Superior temporal gyrus (tissue), 1 donor: Measurements from ENCODE around the gene OR9Q1.
A peak's percentile ranks its signal among the peaks of the same experiment; 100 is the strongest.
"Not testable (repeated sequence)": the region's sequence is repeated elsewhere in the genome, so short reads cannot be mapped to it uniquely, and the experiment has no call there.

ENCODE experiments used
- DNase-seq: peaks from one replicate; pipeline ENCODE4 v3.0.0-alpha.2; 2016; ENCODE audit errors: extremely low spot score

OR9Q1 gene

DNA sequence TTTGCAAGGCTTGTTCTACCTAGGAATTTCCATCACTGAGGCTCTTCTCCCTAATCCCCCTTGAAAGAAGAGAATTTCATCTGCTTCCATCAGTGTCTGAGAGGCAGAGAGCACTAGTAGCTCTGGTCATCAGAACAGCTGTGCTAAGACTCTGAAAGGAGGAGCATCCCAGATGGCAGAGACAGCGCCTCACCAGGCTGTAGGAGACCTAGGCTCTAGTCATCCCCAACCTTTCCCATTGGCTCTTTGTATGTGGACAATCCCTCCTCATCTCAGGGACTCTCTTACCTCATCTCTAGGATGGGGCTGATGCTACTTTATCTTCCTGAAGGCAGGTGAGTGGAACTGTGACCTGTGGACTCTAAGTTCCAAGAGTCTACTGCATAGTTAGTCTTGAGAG lies 110.5 kb downstream of the OR9Q1 start:
- no peak for DNase-seq

DNA sequence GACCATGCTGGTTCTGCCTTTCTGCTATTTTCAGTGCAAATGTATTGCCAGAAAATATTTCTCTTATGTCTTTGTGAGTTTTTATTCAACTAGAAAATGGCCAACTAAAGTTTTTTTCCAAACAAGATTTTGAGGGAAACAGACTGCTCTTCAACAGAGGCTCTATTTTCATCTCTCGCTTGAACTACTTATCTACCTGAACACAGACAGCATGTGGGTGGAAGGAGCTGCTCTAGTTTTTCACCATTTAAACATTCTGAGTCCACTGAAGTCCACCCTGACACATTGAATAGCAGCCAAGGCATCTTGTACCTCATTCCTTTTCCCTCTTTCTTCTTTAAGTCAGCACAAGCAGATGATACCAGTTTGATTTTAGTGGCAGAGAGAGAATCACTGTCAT lies 111.5 kb downstream of the OR9Q1 start:
- DNase-seq: peak; percentile 55

DNA sequence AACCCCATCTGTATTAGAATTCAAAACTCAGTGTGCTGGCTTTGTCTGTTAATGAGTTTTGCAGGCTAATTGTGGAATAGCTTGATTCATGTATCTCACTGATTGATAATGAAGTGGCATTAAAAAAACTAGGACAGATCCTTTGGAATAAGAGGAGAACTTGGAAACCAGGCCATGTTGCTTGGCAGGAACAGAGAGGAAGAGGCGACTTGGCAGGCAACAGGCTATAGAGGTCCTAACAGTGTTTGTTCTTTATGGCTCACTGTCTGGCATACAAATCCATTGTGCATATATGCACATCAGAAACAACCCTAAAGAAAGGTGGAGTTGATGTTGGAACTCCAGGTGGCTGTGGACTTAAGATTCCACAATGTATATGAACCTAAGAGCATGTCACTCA lies 119.1 kb downstream of the OR9Q1 start:
- DNase-seq: peak; percentile 43

DNA sequence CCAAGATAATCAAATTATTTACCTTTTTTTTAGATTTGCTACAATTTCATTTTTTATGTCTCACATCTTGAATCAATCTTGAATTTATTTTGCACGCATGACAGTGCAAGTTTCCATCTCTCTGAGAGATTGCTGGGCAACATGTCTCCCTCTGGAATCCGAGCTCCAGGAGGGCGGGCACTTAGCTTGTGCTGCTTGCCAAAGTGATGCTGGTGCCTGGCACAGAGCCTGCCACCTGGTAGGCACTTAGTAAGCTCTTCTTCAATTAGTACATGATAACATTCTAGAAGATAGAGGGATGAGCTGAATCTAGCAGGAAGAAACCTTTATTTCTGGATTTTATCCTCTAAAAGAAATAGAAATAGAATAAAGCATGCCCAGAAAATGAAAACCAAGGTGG lies 129.1 kb downstream of the OR9Q1 start:
- no peak for DNase-seq

DNA sequence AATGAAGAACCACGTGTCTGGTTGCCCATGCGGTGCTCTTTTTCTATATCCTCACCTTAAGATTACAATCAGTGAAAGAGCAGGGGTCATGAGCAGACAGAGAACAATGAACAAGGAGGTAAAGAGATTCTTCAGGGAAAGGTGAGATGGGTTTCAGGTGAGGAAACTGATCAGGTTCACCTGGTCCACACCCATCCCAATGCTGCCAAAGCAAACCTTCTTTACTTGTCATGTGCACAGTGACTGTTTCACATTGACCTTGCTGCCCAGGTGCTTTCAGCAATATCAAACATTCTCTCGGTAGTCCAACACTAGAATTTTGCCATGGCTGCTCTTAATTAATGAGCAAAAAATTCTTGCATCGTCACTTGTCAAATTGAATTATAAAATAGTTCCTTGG lies 140.7 kb downstream of the OR9Q1 start:
- DNase-seq: no peak

DNA sequence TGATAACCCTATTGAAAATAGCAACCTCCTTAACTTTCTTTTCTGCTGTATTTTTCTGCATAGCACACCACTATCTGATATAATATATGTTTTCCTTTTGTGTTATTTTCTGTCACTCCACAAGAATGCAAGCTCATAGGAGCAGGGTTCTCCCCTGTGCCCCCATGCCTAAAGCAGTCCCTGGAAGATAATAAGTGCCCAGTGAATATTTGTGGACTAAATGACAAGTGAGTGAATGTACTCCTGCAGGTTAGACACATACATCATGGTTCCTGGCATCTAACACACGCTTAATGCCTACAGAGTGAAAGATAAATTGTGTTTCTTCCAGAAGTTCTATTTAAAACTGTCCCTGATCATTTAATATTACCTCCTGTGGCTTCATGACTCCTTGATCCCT lies 141.3 kb downstream of the OR9Q1 start:
- DNase-seq: no peak

DNA sequence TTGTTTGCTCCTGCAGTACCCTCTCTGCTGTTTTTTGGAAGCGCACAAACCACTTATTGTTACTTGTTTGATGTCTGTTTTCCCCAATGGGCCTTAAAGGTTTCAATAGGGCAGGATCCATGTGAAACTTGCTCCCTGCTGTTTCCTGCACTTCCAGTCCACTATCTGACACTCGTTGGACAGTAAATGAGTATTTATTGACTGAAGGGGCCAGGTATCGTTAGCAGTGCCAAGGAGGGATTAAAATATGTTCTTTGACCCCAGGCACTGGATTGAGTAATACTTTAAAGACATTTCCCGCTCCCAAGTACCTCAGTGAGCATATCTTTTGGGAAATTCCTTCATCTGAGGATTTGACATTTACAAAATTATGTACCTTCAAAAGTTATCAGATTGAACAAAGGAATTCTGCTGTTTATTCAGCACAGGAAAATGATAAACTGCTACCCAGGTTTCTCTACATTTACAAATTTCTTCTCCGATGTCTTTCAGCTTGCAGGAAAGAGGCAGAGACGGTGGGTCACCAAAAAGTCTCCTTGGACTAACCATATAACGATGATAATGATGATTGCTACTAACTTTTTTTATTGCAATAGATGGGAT lies 141.9 kb downstream of the OR9Q1 start:
- no peak for DNase-seq

DNA sequence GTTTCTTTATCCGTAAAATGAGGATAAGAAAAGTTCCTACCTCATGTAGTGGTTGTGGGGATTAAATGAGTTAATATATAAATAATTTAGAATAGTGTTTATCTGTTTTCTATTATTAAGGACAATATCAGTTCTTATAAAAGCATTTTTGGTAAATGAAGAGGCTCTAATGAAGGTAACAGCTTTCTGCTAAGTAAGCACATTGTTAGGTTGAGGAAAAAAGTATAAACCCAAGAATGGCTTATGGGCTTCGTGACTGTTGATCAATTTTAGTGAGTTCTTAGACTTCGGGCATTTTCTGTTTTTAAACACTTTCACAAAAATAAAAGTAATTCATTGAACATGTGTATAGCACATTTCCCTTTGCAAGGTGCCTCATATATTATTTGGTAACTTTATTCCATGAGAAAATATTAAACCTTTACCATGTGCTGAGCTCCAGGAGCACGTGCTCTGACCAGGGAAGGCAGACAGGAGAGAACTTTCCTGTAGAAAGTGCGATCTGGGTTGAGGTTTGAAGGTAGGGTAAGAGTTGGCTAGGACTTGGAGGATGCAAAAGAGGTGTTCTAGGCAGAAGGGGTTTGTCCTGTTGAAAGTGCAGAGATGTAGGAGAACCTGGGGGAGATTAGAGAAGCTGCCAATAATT lies 153.9 kb downstream of the OR9Q1 start:
- DNase-seq: no peak

DNA sequence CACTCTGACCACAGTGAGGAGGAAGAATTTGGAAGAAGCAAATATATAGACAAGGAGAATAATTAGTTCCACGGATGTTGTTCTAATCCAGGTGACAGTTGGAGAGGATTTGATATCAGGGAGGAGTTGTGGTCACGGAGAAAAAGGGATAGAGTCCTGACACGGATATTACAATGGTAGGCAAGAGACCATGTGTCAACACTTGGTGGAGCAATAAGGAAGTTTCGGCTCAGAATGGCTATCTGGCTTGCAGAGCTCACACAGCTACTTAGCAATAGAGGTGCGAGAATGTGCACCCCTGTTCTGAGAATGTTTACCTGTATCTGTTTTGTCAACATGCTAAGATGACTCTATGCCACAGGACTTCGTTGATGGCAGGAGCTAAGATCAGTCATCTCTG lies 154.8 kb downstream of the OR9Q1 start:
- no peak for DNase-seq

DNA sequence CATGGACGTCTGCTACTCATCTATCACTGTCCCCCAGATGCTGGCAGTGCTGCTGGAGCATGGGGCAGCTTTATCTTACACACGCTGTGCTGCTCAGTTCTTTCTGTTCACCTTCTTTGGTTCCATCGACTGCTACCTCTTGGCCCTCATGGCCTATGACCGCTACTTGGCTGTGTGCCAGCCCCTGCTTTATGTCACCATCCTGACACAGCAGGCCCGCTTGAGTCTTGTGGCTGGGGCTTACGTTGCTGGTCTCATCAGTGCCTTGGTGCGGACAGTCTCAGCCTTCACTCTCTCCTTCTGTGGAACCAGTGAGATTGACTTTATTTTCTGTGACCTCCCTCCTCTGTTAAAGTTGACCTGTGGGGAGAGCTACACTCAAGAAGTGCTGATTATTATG lies 156.0 kb downstream of the OR9Q1 start:
- DNase-seq: no peak

DNA sequence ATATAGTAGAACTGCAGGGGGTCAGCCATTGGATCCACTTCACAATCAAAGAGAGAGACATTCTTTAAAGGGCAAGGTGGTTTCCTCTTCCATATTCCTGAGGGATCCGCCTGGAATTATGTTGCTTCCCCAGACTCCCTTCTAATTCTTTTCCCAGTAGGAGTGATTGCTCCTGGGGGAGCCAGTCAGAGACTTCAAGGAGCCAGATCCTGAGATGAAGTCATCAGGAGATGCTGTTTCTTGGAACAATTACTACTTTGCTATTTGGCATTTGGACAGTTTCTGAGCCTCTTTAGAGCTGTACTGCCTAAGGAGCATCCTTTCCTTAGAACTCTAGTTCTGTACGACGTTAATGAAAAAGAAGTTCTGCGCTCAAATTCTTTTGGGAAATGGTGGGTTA lies 163.3 kb downstream of the OR9Q1 start:
- no peak for DNase-seq

DNA sequence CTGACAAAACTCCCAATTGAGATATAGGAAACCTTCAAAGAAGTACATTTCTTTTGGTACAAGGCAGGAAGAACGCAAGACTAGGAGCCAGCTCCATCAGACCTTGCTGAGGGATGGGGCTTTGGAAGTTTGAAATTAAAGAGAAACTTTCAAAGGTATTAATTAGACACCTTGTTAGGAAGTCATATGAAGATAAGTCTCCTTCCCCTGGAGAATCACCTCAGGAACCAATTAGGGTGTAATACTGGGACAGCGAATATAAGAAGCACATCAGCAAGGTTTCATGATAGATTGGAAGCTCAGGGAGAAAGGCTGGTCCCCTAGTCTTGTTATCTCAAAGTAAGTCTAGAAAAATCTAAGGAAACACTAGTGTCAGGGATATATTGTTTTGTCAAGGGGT lies 165.1 kb downstream of the OR9Q1 start, which contains the start of gene OR9Q2:
Gene OR9Q2, plus strand, starts transcription at position 301 of the 400 bp plus-strand sequence. CDS start 1,421 bp downstream, outside the sequence.
- no peak for DNase-seq

DNA sequence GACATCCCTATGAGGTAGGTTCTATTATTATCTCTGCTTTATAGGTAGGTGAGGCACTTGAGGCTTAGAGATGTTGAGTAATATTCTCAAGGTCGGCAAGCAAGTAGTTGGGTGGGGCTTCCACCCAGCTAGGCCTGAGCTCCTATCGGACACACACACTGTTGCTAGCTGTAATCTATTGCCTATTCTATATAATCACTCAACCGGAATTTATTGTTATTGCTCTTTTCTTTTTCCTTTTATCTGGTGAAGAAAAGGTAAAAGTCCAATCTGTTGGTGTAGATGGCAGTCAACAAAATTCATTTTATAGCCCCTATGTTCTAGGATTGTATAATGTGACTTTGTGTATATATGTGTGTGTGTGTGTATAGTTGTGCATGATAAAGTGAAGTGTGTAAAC lies 168.5 kb downstream of the OR9Q1 start:
- no peak for DNase-seq

DNA sequence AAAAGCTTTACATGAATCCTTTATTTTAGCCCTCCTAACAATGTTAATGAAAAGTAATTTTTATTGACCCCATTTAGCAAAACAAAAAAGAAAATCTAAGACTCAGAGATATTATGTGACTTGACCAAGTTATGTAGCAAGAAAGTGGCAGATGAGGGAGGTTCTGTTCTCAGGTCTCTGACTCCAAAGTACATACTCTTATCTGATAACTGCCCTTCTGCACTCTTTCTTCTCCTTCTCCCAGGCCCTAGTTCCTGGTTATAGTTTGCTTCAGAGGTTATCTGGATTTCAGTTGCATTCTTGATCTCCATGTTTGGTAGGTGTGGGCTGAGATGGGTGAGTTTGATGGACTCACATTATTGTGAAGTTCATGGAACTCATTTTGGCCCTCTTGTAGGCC lies 169.7 kb downstream of the OR9Q1 start:
- no peak for DNase-seq

DNA sequence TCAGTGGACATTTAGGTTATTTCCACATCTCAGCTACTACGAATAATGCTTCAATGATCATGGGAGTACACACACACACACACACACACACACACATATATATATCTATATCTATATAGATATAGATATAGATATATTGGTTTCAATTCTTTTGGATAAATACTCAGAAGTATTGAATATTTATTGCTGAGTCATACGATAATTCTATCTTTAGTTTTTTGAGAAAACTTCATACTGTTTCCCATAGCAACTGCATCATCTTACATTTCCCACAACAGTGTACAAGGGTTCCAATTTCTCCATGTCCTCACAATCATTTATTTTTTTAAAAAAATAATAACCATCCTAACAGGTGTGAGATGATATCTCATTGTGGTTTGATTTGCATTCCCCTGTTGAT lies 172.3 kb downstream of the OR9Q1 start:
- no peak for DNase-seq

DNA sequence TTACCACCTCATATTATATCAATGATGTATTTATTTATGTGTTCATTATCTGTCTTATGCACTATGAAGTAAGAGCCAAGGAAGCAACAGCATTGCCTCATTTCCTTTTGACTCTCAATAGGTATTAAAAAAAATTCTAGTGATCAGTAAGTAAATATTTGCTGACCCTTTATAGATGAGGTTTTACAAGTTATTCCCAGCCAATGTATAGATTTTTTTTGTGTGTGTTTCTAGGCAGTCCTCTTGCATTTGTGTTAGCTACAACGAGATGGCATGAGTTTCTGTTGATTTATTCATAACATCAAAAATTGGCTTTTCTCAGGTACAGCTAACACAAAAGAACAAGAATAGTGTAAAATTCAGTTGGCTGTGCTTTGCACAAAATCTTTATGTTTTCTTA lies 175.6 kb downstream of the OR9Q1 start:
- no peak for DNase-seq

DNA sequence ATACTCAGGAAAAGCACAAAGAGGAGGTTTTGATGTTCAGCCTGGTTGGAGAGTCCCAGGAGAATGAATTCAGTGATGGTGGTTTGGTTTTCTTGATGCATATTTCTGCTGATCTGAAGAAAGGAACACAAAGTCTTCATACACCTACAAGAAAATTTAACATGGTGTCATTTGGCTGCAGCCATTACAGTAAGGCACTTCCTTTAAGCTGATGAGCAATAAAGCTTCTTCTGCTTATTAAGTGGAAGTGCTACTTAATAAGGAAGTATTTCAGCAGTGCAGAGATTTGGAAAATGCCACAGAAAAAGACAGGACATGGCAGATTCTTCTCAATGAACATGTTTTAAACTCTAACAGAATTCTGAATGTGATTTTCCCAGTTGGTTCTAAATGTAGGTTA lies 180.4 kb downstream of the OR9Q1 start, which contains the start of gene OR1S2:
Gene OR1S2, minus strand, starts transcription at position 101 of the 400 bp plus-strand sequence. Its CDS starts 0 bp downstream, at position 101.
- DNase-seq: no peak

DNA sequence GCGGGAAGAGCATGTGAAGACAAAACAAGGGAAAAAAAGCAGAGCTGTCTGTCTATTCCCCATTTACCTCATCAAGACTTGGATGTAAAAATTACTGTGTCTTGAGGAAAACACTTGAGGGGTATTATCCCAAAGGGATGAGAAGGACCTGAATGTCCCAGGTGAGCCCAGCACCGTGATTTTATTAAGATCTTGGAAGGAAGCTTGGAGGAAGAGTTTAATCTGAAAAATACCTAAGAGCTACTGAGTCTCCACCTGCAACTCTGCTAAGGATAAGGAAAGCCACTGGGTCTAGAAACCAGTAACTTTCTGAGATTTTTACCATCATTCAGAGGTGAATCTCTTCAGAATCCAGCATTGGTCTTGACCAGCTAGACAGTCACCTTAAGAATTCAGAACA lies 188.7 kb downstream of the OR9Q1 start, which contains the start of gene OR1S1:
Gene OR1S1, plus strand, starts transcription at position 301 of the 400 bp plus-strand sequence.
- DNase-seq: not testable (repeated sequence)

DNA sequence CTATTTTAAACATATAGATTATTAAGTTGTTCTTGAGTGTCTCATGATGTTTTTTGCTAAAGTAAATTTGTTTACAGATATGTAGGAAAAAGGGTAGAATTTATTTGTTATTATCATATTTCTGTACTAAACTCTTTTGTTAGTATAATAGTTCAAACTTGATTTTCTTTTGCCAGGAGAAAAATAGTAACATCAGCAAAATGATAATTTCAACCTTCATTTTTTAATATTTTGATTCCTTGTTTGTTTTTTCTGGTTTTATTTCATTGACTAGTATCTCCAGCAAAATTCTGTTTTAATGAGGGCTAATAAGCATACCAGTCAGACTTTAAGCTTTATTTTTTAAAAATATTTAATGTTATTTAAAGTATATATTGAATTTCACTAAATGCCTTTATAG lies 192.8 kb downstream of the OR9Q1 start:
- no peak for DNase-seq

DNA sequence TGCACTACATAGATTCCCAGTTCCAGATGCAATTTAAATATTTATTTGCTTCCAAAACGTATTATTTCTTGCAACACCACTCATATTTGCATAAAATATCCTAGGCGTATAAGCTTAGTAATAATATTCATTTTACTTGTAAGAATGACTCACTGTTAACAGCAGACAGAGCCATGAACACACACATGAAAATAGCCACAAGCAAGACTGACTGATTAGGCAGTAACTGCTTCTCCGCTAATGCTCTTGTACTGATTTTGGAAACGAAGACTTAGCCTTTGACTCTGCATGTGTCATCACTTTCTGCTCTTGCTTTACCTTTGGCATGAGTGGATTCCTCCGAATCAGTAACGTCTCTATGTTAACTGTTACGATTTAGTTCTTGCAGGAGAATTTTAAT lies 199.0 kb downstream of the OR9Q1 start:
- no peak for DNase-seq

DNA sequence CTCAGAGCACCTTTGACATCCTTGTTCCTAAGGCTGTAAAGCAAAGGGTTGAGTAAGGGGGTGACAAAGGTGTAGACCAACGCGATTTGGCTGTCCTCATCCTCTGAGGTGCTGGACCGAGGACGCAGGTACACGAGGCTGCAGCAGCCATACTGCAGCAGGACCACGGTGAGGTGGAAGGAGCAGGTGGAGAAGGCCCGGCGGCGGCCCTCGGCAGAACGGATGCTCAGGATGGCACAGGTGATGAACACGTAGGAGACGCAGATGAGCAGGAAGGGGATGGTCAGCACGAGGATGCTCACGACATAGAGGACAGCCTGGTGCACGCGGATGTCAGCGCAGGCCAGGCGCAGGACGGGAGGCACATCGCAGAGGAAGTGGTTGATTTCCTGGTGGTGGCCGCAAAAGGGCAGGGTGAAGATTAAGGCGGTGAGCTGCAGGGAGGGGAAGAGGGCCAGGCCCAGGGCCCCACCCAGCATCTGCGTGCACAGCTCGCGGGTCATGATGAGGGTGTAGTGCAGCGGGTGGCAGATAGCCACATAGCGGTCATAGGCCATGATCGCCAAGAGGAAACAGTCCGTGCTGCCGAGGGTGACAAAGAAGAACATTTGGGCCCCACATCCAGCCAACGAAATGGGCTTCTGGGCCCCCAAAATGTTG lies 204.4 kb downstream of the OR9Q1 start:
- no peak for DNase-seq
